HCT116 (cell line): ENCODE data around the gene PHF3.

Experiments
- POLR2A ChIP-seq: IDR thresholded peaks from 2 replicates; pipeline ENCODE4 v1.7.0; 2011; ENCODE audit warnings: borderline replicate concordance; ENCODE audit not compliant: insufficient read depth, insufficient read length; ENCODE audit errors: extremely low read depth
- TF ChIP-seq, protein P1 (sequence below): IDR thresholded peaks from 2 replicates; pipeline ENCODE4 v1.6.1; 2012

DNA sequence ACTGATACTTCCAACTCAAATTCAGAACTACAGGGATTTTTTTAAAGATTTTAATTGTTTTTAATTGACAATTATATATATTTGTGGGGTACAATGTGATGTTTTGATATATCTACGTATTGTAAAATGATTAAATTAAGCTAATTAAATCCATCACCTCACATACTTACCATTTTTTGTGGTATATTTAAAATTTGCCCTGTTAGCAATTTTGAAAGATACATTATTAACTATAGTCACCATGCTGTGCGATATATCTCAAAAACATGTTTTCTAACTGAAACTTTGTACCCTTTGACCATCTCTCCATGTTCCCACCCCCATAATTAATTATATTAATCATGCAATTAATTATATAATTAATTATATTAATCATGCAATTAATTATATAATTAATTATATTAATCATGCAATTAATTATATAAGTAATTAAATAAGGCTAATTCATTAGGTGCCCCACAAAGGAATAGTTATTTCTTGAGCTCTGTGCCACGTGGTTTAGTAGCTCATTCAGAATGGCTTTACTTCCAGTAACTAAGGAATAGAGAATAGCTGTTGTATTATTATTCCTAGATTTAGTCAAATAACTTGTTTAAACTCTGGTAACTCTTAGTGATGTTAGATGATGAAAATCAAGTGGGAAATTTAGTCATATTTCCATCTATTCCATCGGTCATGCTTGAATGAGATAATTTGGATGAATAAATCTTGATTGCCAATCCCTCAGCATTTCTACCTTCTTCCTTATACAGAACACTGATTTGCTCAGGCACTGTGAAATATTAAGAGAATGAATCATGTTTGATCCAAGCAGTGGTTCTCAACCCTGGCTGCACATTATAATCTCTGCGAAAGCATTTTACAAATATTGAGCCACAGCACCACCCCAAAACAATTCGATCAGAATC, 38.2 kb upstream of the PHF3 start:
- TF ChIP-seq, protein P1, sequence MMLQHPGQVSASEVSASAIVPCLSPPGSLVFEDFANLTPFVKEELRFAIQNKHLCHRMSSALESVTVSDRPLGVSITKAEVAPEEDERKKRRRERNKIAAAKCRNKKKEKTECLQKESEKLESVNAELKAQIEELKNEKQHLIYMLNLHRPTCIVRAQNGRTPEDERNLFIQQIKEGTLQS: no peak
- TF ChIP-seq POLR2A: no peak
